ENCODE data around the gene FBXL14.
A peak's percentile ranks its signal among the peaks of the same experiment; 100 is the strongest.
"Not testable (repeated sequence)": the region's sequence is repeated elsewhere in the genome, so short reads cannot be mapped to it uniquely, and the experiment has no call there.

FBXL14 gene

GRCh38 chr12:1606021-1606622, 11.7 kb upstream of the FBXL14 start:
- CTCF ChIA-PET, result interaction anchor here (0.5 to 1.4 kb wide), 4 partner anchors 8 to 1288 kb away, joined by 3 to 5 read pairs (median 4); no protein-coding TSS in a partner anchor

GRCh38 chr12:1605129-1606020, 11.0 kb upstream of the FBXL14 start:
- peak; percentile 57 for TF ChIP-seq CTCF (conservative IDR thresholded peaks at IDR 0.05; ENCODE audit: low read depth)
- peak; percentile 62 for DNase-seq (ENCODE audit: low spot score)
- peak overlapping the region; percentile 96 for H3K27ac ChIP-seq
- ChIA-PET CTCF (interaction anchor here (0.5 to 1.4 kb wide), 9 partner anchors 9 to 1287 kb away, joined by 3 to 8 read pairs (median 3); no protein-coding TSS in a partner anchor), POLR2A (ENCODE audit: low non-redundant PET) (no interaction called here)

More at GRCh38 chr12:1606021-1606622, 11.7 kb upstream of the FBXL14 start:
- TF ChIP-seq CTCF (conservative IDR thresholded peaks at IDR 0.05; ENCODE audit: low read depth), result no peak
- POLR2A ChIA-PET (ENCODE audit: low non-redundant PET), result no interaction called here
- H3K27ac ChIP-seq, result peak overlapping the region; percentile 96
- peak; percentile 90 for DNase-seq (ENCODE audit: low spot score)

- TF ChIP-seq CTCF (conservative IDR thresholded peaks at IDR 0.05; ENCODE audit: low read depth), result no peak
- ChIA-PET CTCF (interaction anchor here (0.5 to 1.4 kb wide), 6 partner anchors 10 to 653 kb away, joined by 3 to 8 read pairs (median 3); no protein-coding TSS in a partner anchor), POLR2A (ENCODE audit: low non-redundant PET) (no interaction called here)
- no peak for DNase-seq (ENCODE audit: low spot score)
- peak overlapping the region; percentile 96 for H3K27ac ChIP-seq
Observed at GRCh38 chr12:1604464-1604863, 10.1 kb upstream of the FBXL14 start.

GRCh38 chr12:1603269-1603993, 9.1 kb upstream of the FBXL14 start:
- ChIA-PET POLR2A (ENCODE audit: low non-redundant PET) (interaction anchor here (1.0 kb wide), 1 partner anchor 9 kb away, joined by 4 read pairs; no protein-coding TSS in a partner anchor), CTCF (interaction anchor here (0.5 kb wide), 1 partner anchor 749 kb away, joined by 3 read pairs; no protein-coding TSS in a partner anchor)
- TF ChIP-seq CTCF (conservative IDR thresholded peaks at IDR 0.05; ENCODE audit: low read depth), result no peak
- DNase-seq (ENCODE audit: low spot score), result no peak
- H3K27ac ChIP-seq, result no peak overlapping the region

GRCh38 chr12:1602706-1603105, 8.3 kb upstream of the FBXL14 start:
- POLR2A ChIA-PET (ENCODE audit: low non-redundant PET), result interaction anchor here (1.0 kb wide), 1 partner anchor 8 kb away, joined by 4 read pairs; no protein-coding TSS in a partner anchor
- CTCF ChIA-PET, H3K27ac ChIP-seq: not testable (repeated sequence)

GRCh38 chr12:1598757-1599156, 4.4 kb upstream of the FBXL14 start:
- ChIA-PET POLR2A (ENCODE audit: low non-redundant PET) (no interaction called here), CTCF (interaction anchor here (0.7 kb wide), 2 partner anchors 31 to 1156 kb away, joined by 3 to 4 read pairs; partner anchors contain the start of gene WNT5B)
- no peak for DNase-seq (ENCODE audit: low spot score)
- TF ChIP-seq CTCF (conservative IDR thresholded peaks at IDR 0.05; ENCODE audit: low read depth), result no peak
- H3K27ac ChIP-seq, result no peak overlapping the region

More at GRCh38 chr12:1602706-1603105, 8.3 kb upstream of the FBXL14 start:
- DNase-seq (ENCODE audit: low spot score), result not testable (repeated sequence)
